SU-DHL-6 (cell line): ENCODE results near the gene POU2F3.

Source experiments
- H2AFZ ChIP-seq: fragments of 200-600 bp; sonication (generic); 2 replicates; pipeline ENCODE4 v1.6.1; 2014; ENCODE audit warnings: low read depth, mild to moderate bottlenecking, moderate library complexity, mixed read lengths, antibody characterized with exemption, low read length; ENCODE audit not compliant: severe bottlenecking
- H3F3A ChIP-seq: fragments of 200-600 bp; shearing (Covaris generic); 2 replicates; pipeline ENCODE4 v1.6.0; 2016; ENCODE audit warnings: antibody characterized with exemption, mild to moderate bottlenecking; ENCODE audit not compliant: insufficient read depth
- H3K27ac ChIP-seq: fragments of 200-600 bp; sonication (generic); 2 replicates; pipeline ENCODE4 v1.5.1; 2016; ENCODE audit warnings: low read depth, mild to moderate bottlenecking, low read length, moderate library complexity, mixed read lengths
- H3K27me3 ChIP-seq: fragments of 200-600 bp; sonication (generic), shearing (Covaris generic); 2 replicates; pipeline ENCODE4 v1.6.0; 2014; ENCODE audit warnings: mild to moderate bottlenecking, low read length
- H3K36me3 ChIP-seq: fragments of 200-600 bp; sonication (generic); 2 replicates; pipeline ENCODE4 v1.6.1; 2014; ENCODE audit warnings: mild to moderate bottlenecking, low read length, mixed read lengths
- H3K4me2 ChIP-seq: fragments of 300-600, 200-600 bp; shearing (Covaris generic), sonication (generic); 2 replicates; pipeline ENCODE4 v1.6.0; 2014; ENCODE audit warnings: low read length, low read depth, mild to moderate bottlenecking; ENCODE audit not compliant: poor library complexity, severe bottlenecking
- H3K4me3 ChIP-seq: fragments of 200-600 bp; sonication (generic); 2 replicates; pipeline ENCODE4 v1.5.1; 2014; ENCODE audit warnings: antibody characterized with exemption, low read length, mild to moderate bottlenecking, mixed read lengths; ENCODE audit not compliant: insufficient read depth, poor library complexity, severe bottlenecking
- H3K79me2 ChIP-seq: fragments of 200-600 bp; sonication (generic); 2 replicates; pipeline ENCODE4 v1.6.1; 2014; ENCODE audit warnings: mild to moderate bottlenecking, low read length, moderate library complexity; ENCODE audit not compliant: insufficient read depth
- H3K9ac ChIP-seq: fragments of 200-600 bp; sonication (generic); 2 replicates; pipeline ENCODE4 v1.7.0; 2014; ENCODE audit warnings: mild to moderate bottlenecking, low read length
- H3K9me2 ChIP-seq: fragments of 200-600 bp; sonication (generic); replicated peaks from 2 replicates; pipeline ENCODE4 v1.6.1; 2014; ENCODE audit warnings: low read length; ENCODE audit not compliant: insufficient read depth
- H3K9me3 ChIP-seq: fragments of 200-600 bp; sonication (generic); 2 replicates; pipeline ENCODE4 v1.6.1; 2014; ENCODE audit warnings: low read length, mixed read lengths; ENCODE audit not compliant: insufficient read depth
- H4K20me1 ChIP-seq: fragments of 200-600 bp; sonication (generic); 2 replicates; pipeline ENCODE4 v1.6.1; 2014; ENCODE audit warnings: low read depth, mild to moderate bottlenecking, antibody characterized with exemption, low read length, moderate library complexity, mixed read lengths
- EZH2phosphoT487 ChIP-seq: fragments of 200-600 bp; sonication (generic), shearing (Covaris generic); conservative IDR thresholded peaks from 2 replicates; pipeline ENCODE4 v1.6.1; 2018; ENCODE audit warnings: mild to moderate bottlenecking, antibody characterized with exemption, low read length, moderate library complexity, mixed read lengths
- TF ChIP-seq, protein P1 (sequence below): fragments of 200-600 bp; sonication (generic); IDR thresholded peaks from one replicate; pipeline ENCODE4 v1.5.1; 2017; ENCODE audit warnings: antibody characterized with exemption, mild to moderate bottlenecking, low read length, moderate library complexity; ENCODE audit not compliant: insufficient read depth, poor library complexity, severe bottlenecking

POU2F3 gene

DNA sequence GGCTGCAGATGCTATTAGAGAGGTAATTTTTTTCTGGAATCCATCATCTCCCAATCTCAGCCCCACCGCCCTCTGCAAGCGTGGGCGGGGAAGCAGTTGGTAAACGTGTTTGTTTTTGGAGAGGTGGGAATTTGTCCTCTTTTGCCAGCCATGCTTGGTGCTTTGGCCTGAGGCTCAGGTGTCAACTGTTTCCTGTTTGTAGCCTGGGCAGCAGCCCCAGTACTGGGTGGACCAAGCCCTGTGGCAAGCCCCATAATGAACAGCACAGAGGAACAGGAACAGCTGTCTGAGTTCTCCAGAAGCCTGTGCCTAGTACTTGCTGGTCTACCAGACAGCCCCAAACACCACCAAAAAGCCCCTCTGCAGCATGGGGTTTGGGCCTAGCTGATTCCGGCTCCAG lies 39.6 kb downstream of the POU2F3 start:
- Histone ChIP-seq H3F3A (no peaks in the 10 kb centered on the region), H3K79me2 (no peaks in the 10 kb centered on the region), H3K9ac (no peak overlapping the region), H3K9me3 (no peaks in the 10 kb centered on the region), H4K20me1 (no peaks in the 10 kb centered on the region), H2AFZ (no peak overlapping the region), H3K27me3 (no peaks in the 10 kb centered on the region; the same call in 1 of the 2 replicates), H3K4me2 (no peak overlapping the region), H3K27ac (no peak overlapping the region), H3K36me3 (no peaks in the 10 kb centered on the region), H3K4me3 (no peak overlapping the region), H3K9me2 (no peaks in the 10 kb centered on the region)
- TF ChIP-seq EZH2phosphoT487 = no peak
- TF ChIP-seq, protein P1, sequence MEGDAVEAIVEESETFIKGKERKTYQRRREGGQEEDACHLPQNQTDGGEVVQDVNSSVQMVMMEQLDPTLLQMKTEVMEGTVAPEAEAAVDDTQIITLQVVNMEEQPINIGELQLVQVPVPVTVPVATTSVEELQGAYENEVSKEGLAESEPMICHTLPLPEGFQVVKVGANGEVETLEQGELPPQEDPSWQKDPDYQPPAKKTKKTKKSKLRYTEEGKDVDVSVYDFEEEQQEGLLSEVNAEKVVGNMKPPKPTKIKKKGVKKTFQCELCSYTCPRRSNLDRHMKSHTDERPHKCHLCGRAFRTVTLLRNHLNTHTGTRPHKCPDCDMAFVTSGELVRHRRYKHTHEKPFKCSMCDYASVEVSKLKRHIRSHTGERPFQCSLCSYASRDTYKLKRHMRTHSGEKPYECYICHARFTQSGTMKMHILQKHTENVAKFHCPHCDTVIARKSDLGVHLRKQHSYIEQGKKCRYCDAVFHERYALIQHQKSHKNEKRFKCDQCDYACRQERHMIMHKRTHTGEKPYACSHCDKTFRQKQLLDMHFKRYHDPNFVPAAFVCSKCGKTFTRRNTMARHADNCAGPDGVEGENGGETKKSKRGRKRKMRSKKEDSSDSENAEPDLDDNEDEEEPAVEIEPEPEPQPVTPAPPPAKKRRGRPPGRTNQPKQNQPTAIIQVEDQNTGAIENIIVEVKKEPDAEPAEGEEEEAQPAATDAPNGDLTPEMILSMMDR = no peak

DNA sequence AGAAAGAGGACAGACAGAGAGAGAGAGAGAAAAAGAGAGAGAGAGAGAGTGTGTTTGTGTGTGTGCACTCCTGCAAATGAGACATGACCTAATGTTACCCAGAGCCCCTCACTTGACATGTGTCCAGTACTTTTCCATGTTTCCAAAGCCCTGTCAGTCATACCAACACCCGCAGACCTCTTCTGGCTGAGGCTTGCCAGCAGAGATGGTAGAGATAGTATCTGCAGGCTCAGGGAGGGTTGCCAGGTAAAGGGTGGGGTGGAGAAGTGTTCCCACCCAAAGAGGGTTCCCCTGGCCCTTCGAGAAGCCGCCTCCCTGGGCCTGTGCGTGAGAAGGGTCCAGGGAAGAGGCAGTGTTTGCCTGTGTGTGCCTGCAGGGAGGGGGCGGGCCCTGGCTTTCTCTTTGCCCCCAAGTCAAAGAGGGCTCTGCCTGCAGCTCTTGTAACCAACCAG lies 40.7 kb downstream of the POU2F3 start:
- TF ChIP-seq, protein P1 = no peak
- no peak for TF ChIP-seq EZH2phosphoT487
- H3F3A ChIP-seq = no peaks in the 10 kb centered on the region
- no peak overlapping the region for H2AFZ ChIP-seq
- no peaks in the 10 kb centered on the region for H3K27me3 ChIP-seq
- H3K36me3 ChIP-seq = no peaks in the 10 kb centered on the region
- no peaks in the 10 kb centered on the region for H4K20me1 ChIP-seq
- H3K4me2 ChIP-seq = no peak overlapping the region
- H3K79me2 ChIP-seq = no peaks in the 10 kb centered on the region
- no peak overlapping the region for H3K4me3 ChIP-seq
- no peaks in the 10 kb centered on the region for H3K9me3 ChIP-seq
- H3K27ac ChIP-seq = no peak overlapping the region
- no peaks in the 10 kb centered on the region for H3K9me2 ChIP-seq
- no peak overlapping the region for H3K9ac ChIP-seq

DNA sequence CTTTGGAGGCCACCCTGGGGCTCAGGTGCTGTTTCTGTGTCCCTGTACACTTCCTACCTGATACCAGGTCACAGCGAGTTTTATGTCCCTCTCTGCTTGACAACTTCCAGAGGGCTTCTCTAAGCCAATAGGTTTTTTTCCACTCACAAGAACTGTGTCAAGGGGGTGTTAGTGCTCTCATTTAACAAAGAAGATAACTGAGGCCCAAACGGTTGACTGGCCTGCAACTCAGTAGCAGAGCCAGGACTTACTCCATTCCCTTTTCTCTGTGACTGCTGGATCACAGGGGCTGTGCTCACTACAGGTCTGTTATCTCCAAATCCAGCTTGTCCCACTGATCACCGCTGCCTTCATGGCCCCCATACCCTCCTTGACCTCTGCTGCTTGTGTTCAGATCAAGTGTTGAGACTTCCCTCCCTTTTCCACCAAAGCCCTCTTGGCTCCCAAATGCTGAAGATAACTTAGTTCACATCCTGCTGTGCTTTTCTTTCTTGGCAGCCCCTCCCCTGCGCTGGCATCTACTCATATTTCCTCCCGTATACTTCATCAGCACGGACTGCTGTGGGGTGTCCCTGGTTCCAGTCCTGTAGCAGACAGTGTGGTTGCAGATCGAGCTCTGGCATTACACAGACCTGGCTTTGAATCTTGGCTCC lies 41.3 kb downstream of the POU2F3 start:
- H3K9ac ChIP-seq = no peak overlapping the region

More for the DNA sequence above, 41.3 kb downstream of the POU2F3 start:
- Histone ChIP-seq H3K27ac (no peak overlapping the region), H3K4me2 (no peak overlapping the region), H3K9me3 (no peaks in the 10 kb centered on the region), H3K4me3 (no peak overlapping the region), H3K36me3 (no peaks in the 10 kb centered on the region), H2AFZ (no peak overlapping the region), H3K27me3 (no peaks in the 10 kb centered on the region), H3K9me2 (no peaks in the 10 kb centered on the region), H3F3A (no peaks in the 10 kb centered on the region), H3K79me2 (no peaks in the 10 kb centered on the region), H4K20me1 (no peaks in the 10 kb centered on the region)
- TF ChIP-seq, protein P1 = no peak
- no peak for TF ChIP-seq EZH2phosphoT487
